Upper lobe of left lung (tissue), 6 donors: ENCODE data around the gene ATP2B2. TPM values are rescaled to one million over a fixed set of nuclear protein-coding genes. Genes with fewer than 3 reads are reported as not detected.

ENCODE experiments used
- ATAC-seq, 2 donors: fragments of 200-7000 bp; cut with Tn5 transposase; one replicate each; pipeline ENCODE4 v1.9.1; 2022; ENCODE audit warnings: mild to moderate bottlenecking in 2 of 2, moderate library complexity in 2 of 2; ENCODE audit not compliant: low FRiP score in 2 of 2
- DNase-seq, 2 donors: peaks; one replicate each; pipeline ENCODE4 v3.0.0-alpha.2; 2019 to 2020
- H3K27ac ChIP-seq, 4 donors: fragments of 200-600 bp; sonication (generic); one replicate each; pipeline ENCODE4 v1.5.1; 2016 to 2019
- H3K27me3 ChIP-seq, 4 donors: fragments of 200-600 bp; sonication (generic); one replicate each; pipeline ENCODE4 v1.5.1; 2017 to 2019
- H3K36me3 ChIP-seq, 4 donors: fragments of 200-600 bp; sonication (generic); one replicate each; pipeline ENCODE4 v1.5.1; 2016 to 2019
- H3K4me1 ChIP-seq, 4 donors: fragments of 200-600 bp; sonication (generic); one replicate each; pipeline ENCODE4 v1.5.1; 2018 to 2019
- H3K4me3 ChIP-seq, 4 donors: fragments of 200-600 bp; sonication (generic); one replicate each; pipeline ENCODE4 v1.5.1; 2017 to 2019; ENCODE audit warnings: mild to moderate bottlenecking in 2 of 4, moderate library complexity in 1 of 4
- H3K9me3 ChIP-seq, 4 donors: fragments of 200-600 bp; sonication (generic); one replicate each; pipeline ENCODE4 v1.5.1; 2018 to 2019
- CTCF ChIP-seq, 6 experiments: fragments of 450-650 bp in 4 of 6; fragments of 200-600 bp in 2 of 6; sonication (generic) in 2 of 6; IDR thresholded peaks; one replicate each; pipeline ENCODE4 v1.5.1; 2016 to 2019; ENCODE audit warnings: antibody characterized with exemption in 6 of 6
- EP300 ChIP-seq, 4 donors: sonication (generic); formaldehyde crosslinking; IDR thresholded peaks; one replicate each; pipeline ENCODE4 v1.5.1; 2017; ENCODE audit warnings: antibody characterized with exemption in 4 of 4, control low read depth in 2 of 4
- POLR2A ChIP-seq, 4 donors: fragments of 450-650 bp; IDR thresholded peaks; one replicate each; pipeline ENCODE4 v1.5.1; 2016 to 2017; ENCODE audit warnings: antibody characterized with exemption in 4 of 4, mild to moderate bottlenecking in 2 of 4
- POLR2AphosphoS5 ChIP-seq, 2 donors: sonication (generic); formaldehyde crosslinking; IDR thresholded peaks; one replicate each; pipeline ENCODE4 v1.5.1; 2017; ENCODE audit warnings: antibody characterized with exemption in 2 of 2
- WGBS, 2 donors: methylation state at CpG; one replicate each; pipeline ENCODE4 v1.1.5; 2017 to 2018; 5-methylcytosine and 5-hydroxymethylcytosine counted together
- total RNA-seq, 6 donors: library from RNA; depleted of rRNA in 4 of 6; stranded (reverse); fragments of >200 nt in 4 of 6; gene quantifications; one replicate each; pipeline versions ENCODE4 v1.1.0 to v1.2.1, GENCODE V29; 2016 to 2021
- donor health status: DM: no; HTN: no; CAD: no; lungs with moderate emphysema.
- donor health status: DM: no; HTN: yes; CAD: no; lungs with severe emphysema.

The ATP2B2 gene
- total RNA-seq, 6 donors from 2014 or later, result 0.13 to 0.30 TPM; not detected in 4

- no peaks in the 10 kb centered on the region for H3K9me3 ChIP-seq
- ATAC-seq (no peak), DNase-seq (no peak)
- no peaks in the 10 kb centered on the region for H3K27me3 ChIP-seq
- H3K4me3 ChIP-seq, result no peak overlapping the region
- no peak overlapping the region for H3K27ac ChIP-seq
- H3K36me3 ChIP-seq, result no peaks in the 10 kb centered on the region
- 73 to 78% methylated on average over 10 to 12 of the region's 12 CpGs for WGBS, 2 donors
- H3K4me1 ChIP-seq, result no peaks in the 10 kb centered on the region
- no peak for TF ChIP-seq EP300 (IDR thresholded peaks at IDR 0.05)
- TF ChIP-seq POLR2A (IDR thresholded peaks at IDR 0.05), result no peak
- TF ChIP-seq POLR2AphosphoS5 (IDR thresholded peaks at IDR 0.05), result no peak
- no peak for TF ChIP-seq CTCF (IDR thresholded peaks at IDR 0.05)
Observed at GRCh38 chr3:10485380-10485779, 20.0 kb downstream of the ATP2B2 start.

GRCh38 chr3:10484709-10485108 lies 20.7 kb downstream of the ATP2B2 start:
- WGBS, 2 donors, result 82 to 91% methylated on average over 3 of the region's 3 CpGs
- no peak for ATAC-seq
- no peak for DNase-seq
- Histone ChIP-seq H3K27me3 (no peaks in the 10 kb centered on the region), H3K36me3 (no peaks in the 10 kb centered on the region), H3K27ac (no peak overlapping the region), H3K9me3 (no peaks in the 10 kb centered on the region), H3K4me1 (no peaks in the 10 kb centered on the region), H3K4me3 (no peak overlapping the region)
- TF ChIP-seq EP300 (IDR thresholded peaks at IDR 0.05) (no peak), CTCF (IDR thresholded peaks at IDR 0.05) (no peak), POLR2AphosphoS5 (IDR thresholded peaks at IDR 0.05) (no peak), POLR2A (IDR thresholded peaks at IDR 0.05) (no peak)

DNA sequence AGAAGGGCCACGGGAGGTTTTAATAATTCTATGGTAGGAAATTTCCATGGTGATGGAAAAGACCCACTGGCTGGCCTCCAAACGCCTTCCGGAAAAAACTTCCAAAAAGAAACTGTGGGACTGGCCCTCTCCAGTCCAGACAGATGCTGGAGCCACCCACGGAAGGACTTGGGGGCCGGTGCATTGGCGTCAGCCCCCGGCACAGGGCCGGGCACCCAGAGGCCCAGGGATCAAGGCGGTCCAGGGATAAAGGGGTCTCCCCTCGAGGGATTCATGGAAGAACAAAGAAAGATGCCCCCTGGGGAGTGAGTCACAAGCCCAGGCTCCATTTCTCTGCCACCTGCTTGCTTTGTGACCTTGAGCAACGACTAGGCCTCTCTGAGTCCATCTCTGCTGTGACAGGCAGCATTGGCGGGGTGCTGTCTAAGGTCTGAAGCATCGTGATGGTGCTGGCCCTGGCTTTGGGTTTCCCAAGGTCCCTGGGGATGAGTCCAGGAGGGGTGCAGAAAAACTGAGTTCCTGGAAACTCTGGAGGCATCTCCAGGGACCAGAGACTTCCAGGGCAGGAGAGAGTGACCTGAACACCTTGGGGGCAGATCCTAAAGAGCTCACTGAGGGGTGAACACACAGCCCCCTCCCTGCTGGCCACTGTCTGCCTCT lies 21.6 kb downstream of the ATP2B2 start:
- TF ChIP-seq CTCF (IDR thresholded peaks at IDR 0.05) (no peak), POLR2A (IDR thresholded peaks at IDR 0.05) (no peak), POLR2AphosphoS5 (IDR thresholded peaks at IDR 0.05) (no peak), EP300 (IDR thresholded peaks at IDR 0.05) (no peak)
- Histone ChIP-seq H3K4me1 (no peaks in the 10 kb centered on the region), H3K4me3 (no peak overlapping the region), H3K9me3 (no peaks in the 10 kb centered on the region), H3K36me3 (no peaks in the 10 kb centered on the region), H3K27ac (no peak overlapping the region), H3K27me3 (no peaks in the 10 kb centered on the region)
- WGBS, 2 donors, result 73 to 75% methylated on average over 10 to 13 of the region's 13 CpGs
- no peak for ATAC-seq
- DNase-seq, result no peak

DNA sequence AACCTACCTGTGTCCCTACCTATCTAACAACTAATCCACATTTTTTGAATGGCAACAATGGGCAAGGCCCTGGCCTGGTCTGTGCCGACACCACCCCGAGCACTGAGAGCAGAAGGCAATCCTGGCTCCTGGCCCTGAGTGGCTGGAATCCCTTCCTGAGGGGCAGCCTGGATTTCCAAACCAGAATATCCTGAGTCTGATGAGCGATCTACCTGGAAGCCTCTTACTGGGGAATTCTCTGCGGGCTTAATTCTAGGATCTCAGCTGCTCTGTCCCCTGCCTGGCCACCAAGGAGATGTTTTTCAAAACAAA lies 22.1 kb downstream of the ATP2B2 start:
- H3K9me3 ChIP-seq, result no peaks in the 10 kb centered on the region
- H3K4me3 ChIP-seq, result no peak overlapping the region
- no peaks in the 10 kb centered on the region for H3K27me3 ChIP-seq
- no peak for ATAC-seq
- H3K27ac ChIP-seq, result no peak overlapping the region
- TF ChIP-seq EP300 (IDR thresholded peaks at IDR 0.05) (no peak), POLR2AphosphoS5 (IDR thresholded peaks at IDR 0.05) (no peak), POLR2A (IDR thresholded peaks at IDR 0.05) (no peak), CTCF (IDR thresholded peaks at IDR 0.05) (no peak)
- no peak for DNase-seq
- no peaks in the 10 kb centered on the region for H3K36me3 ChIP-seq
- WGBS, 2 donors, result 61 to 88% methylated on average over 4 of the region's 4 CpGs
- H3K4me1 ChIP-seq, result no peaks in the 10 kb centered on the region

GRCh38 chr3:10482631-10483363 lies 22.6 kb downstream of the ATP2B2 start:
- Histone ChIP-seq H3K9me3 (no peaks in the 10 kb centered on the region), H3K4me1 (no peaks in the 10 kb centered on the region), H3K4me3 (no peak overlapping the region), H3K27me3 (no peaks in the 10 kb centered on the region), H3K36me3 (no peaks in the 10 kb centered on the region), H3K27ac (no peak overlapping the region)
- no peak for TF ChIP-seq EP300 (IDR thresholded peaks at IDR 0.05)
- no peak for TF ChIP-seq CTCF (IDR thresholded peaks at IDR 0.05)
- no peak for TF ChIP-seq POLR2AphosphoS5 (IDR thresholded peaks at IDR 0.05)
- no peak for TF ChIP-seq POLR2A (IDR thresholded peaks at IDR 0.05)
- ATAC-seq (no peak), DNase-seq (no peak)
- WGBS, 2 donors, result 87 to 90% methylated on average over 11 to 13 of the region's 13 CpGs
